Uterus (tissue), 2 donors: ENCODE measurements around the gene FOXC1.

Source experiments
- POLR2A ChIP-seq, 2 donors: fragments of 450-650 bp; IDR thresholded peaks; one replicate each; pipeline ENCODE4 v1.6.1; 2016; ENCODE audit warnings: antibody characterized with exemption in 2 of 2, mild to moderate bottlenecking in 1 of 2, moderate library complexity in 1 of 2
- TF ChIP-seq, protein P1 (sequence below), 4 experiments: fragments of 200-600 bp in 2 of 4; fragments of 450-650 bp in 2 of 4; sonication (generic) in 2 of 4; IDR thresholded peaks; one replicate each; pipeline ENCODE4 v1.5.1; 2016 to 2019; ENCODE audit warnings: antibody characterized with exemption in 4 of 4, mild to moderate bottlenecking in 2 of 4, moderate library complexity in 1 of 4

- TF ChIP-seq, protein P1, sequence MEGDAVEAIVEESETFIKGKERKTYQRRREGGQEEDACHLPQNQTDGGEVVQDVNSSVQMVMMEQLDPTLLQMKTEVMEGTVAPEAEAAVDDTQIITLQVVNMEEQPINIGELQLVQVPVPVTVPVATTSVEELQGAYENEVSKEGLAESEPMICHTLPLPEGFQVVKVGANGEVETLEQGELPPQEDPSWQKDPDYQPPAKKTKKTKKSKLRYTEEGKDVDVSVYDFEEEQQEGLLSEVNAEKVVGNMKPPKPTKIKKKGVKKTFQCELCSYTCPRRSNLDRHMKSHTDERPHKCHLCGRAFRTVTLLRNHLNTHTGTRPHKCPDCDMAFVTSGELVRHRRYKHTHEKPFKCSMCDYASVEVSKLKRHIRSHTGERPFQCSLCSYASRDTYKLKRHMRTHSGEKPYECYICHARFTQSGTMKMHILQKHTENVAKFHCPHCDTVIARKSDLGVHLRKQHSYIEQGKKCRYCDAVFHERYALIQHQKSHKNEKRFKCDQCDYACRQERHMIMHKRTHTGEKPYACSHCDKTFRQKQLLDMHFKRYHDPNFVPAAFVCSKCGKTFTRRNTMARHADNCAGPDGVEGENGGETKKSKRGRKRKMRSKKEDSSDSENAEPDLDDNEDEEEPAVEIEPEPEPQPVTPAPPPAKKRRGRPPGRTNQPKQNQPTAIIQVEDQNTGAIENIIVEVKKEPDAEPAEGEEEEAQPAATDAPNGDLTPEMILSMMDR (IDR thresholded peaks at IDR 0.05) = no peak
- no peak for TF ChIP-seq POLR2A (IDR thresholded peaks at IDR 0.05)
Observed at GRCh38 chr6:1605004-1605892, 4.5 kb upstream of the FOXC1 start.
